Left kidney (tissue), 2 donors: ENCODE data around the gene LRFN2. TPM values are rescaled to one million over a fixed set of nuclear protein-coding genes. Genes with fewer than 3 reads are reported as not detected.
A peak's percentile ranks its signal among the peaks of the same experiment; 100 is the strongest.

Source experiments
- DNase-seq: peaks from one replicate; pipeline ENCODE4 v3.0.0-alpha.2; 2013
- polyA plus RNA-seq: library from polyadenylated mRNA; unstranded; fragments of 120-200 nt; gene quantifications from one replicate; pipeline ENCODE4 v1.2.1, GENCODE V29; 2013; ENCODE audit not compliant: insufficient read length

The LRFN2 gene
- polyA plus RNA-seq, 1 donor: 0.81 TPM

GRCh38 chr6:40586369-40587201 lies 579 bp downstream of the LRFN2 start:
- no peak for DNase-seq

- DNase-seq: no peak
Measured at GRCh38 chr6:40585651-40586269, 1.4 kb downstream of the LRFN2 start.

GRCh38 chr6:40585223-40585622 lies 1.9 kb downstream of the LRFN2 start:
- DNase-seq: no peak

- no peak for DNase-seq
Measured at GRCh38 chr6:40584741-40585140, 2.4 kb downstream of the LRFN2 start.

GRCh38 chr6:40583709-40584108 lies 3.5 kb downstream of the LRFN2 start:
- DNase-seq: no peak

- no peak for DNase-seq
Measured at GRCh38 chr6:40582892-40583291, 4.3 kb downstream of the LRFN2 start.

GRCh38 chr6:40579101-40579500 lies 8.1 kb downstream of the LRFN2 start:
- no peak for DNase-seq

GRCh38 chr6:40577672-40578071 lies 9.5 kb downstream of the LRFN2 start:
- DNase-seq: no peak

- no peak for DNase-seq
Measured at GRCh38 chr6:40573221-40573620, 13.9 kb downstream of the LRFN2 start.

- no peak for DNase-seq
Measured at GRCh38 chr6:40569162-40569910, 17.8 kb downstream of the LRFN2 start.

- no peak for DNase-seq
Measured at GRCh38 chr6:40568062-40568708, 19.0 kb downstream of the LRFN2 start.

GRCh38 chr6:40563111-40563510 lies 24.1 kb downstream of the LRFN2 start:
- DNase-seq: no peak

- no peak for DNase-seq
Measured at GRCh38 chr6:40559056-40559455, 28.1 kb downstream of the LRFN2 start.

- no peak for DNase-seq
Measured at GRCh38 chr6:40558102-40558501, 29.1 kb downstream of the LRFN2 start.

GRCh38 chr6:40556881-40557280 lies 30.3 kb downstream of the LRFN2 start:
- DNase-seq: no peak

GRCh38 chr6:40556023-40556422 lies 31.1 kb downstream of the LRFN2 start:
- no peak for DNase-seq

GRCh38 chr6:40555092-40555491 lies 32.1 kb downstream of the LRFN2 start:
- no peak for DNase-seq

- DNase-seq: no peak
Measured at GRCh38 chr6:40552941-40553340, 34.2 kb downstream of the LRFN2 start.

- DNase-seq: peak; percentile 24
Measured at GRCh38 chr6:40551966-40552505, 35.1 kb downstream of the LRFN2 start.

- peak; percentile 26 for DNase-seq
Measured at GRCh38 chr6:40550202-40551101, 36.7 kb downstream of the LRFN2 start.

GRCh38 chr6:40545954-40546353 lies 41.2 kb downstream of the LRFN2 start:
- DNase-seq: no peak
